Mesenchymal stem cell (in vitro differentiated cells and primary cell): ENCODE data around the gene TIAM1.

Experiments
- DNase-seq: peaks from one replicate; pipeline ENCODE4 v3.0.0-alpha.2; 2013
- H2AFZ ChIP-seq: one replicate; pipeline ENCODE4 v1.6.1; 2013; ENCODE audit warnings: low read depth, mild to moderate bottlenecking, control low read depth, inconsistent platforms, low read length, moderate library complexity
- H2AK5ac ChIP-seq: 2 replicates; pipeline ENCODE4 v1.6.1; 2013; ENCODE audit warnings: low read length, moderate library complexity, mild to moderate bottlenecking, inconsistent platforms; ENCODE audit not compliant: severe bottlenecking
- H2BK120ac ChIP-seq: one replicate; pipeline ENCODE4 v1.6.1; 2013; ENCODE audit warnings: low read depth, mild to moderate bottlenecking, inconsistent platforms, low read length, moderate library complexity
- H2BK12ac ChIP-seq, 2 experiments: one replicate each; pipeline ENCODE4 v1.6.1; 2013; ENCODE audit warnings: inconsistent platforms in 2 of 2, low read length in 2 of 2, mild to moderate bottlenecking in 2 of 2, moderate library complexity in 2 of 2, control low read depth in 1 of 2
- H2BK15ac ChIP-seq: one replicate; pipeline ENCODE4 v1.6.1; 2013; ENCODE audit warnings: mild to moderate bottlenecking, low read depth, inconsistent platforms; ENCODE audit not compliant: poor library complexity, severe bottlenecking
- H2BK5ac ChIP-seq: 2 replicates; pipeline ENCODE4 v1.6.1; 2013; ENCODE audit warnings: low read depth, mild to moderate bottlenecking, low read length, control low read depth, inconsistent platforms; ENCODE audit not compliant: poor library complexity, severe bottlenecking
- H3K14ac ChIP-seq, 2 experiments: one replicate each; pipeline ENCODE4 v1.6.1; 2013; ENCODE audit warnings: inconsistent platforms in 2 of 2, low read length in 2 of 2, control low read depth in 1 of 2, mild to moderate bottlenecking in 1 of 2, moderate library complexity in 1 of 2
- H3K18ac ChIP-seq, 2 experiments: one replicate each; pipeline ENCODE4 v1.6.1; 2013; ENCODE audit warnings: inconsistent platforms in 2 of 2, low read length in 2 of 2, control low read depth in 1 of 2, low read depth in 1 of 2, mild to moderate bottlenecking in 1 of 2
- H3K23ac ChIP-seq, 2 experiments: one replicate each; pipeline ENCODE4 v1.6.1; 2013; ENCODE audit warnings: inconsistent platforms in 2 of 2, low read length in 2 of 2, mild to moderate bottlenecking in 2 of 2, moderate library complexity in 2 of 2, control low read depth in 1 of 2
- H3K27ac ChIP-seq: 2 replicates; pipeline ENCODE4 v1.5.1; 2013; ENCODE audit warnings: mild to moderate bottlenecking, moderate library complexity, low read length, control low read depth, inconsistent platforms; ENCODE audit not compliant: poor library complexity, severe bottlenecking
- H3K27me3 ChIP-seq, 2 experiments: 2 replicates each; pipeline versions ENCODE4 v1.6.1 to v1.7.0; 2013; ENCODE audit warnings: low read length in 2 of 2, mild to moderate bottlenecking in 2 of 2, moderate library complexity in 2 of 2, control low read depth in 1 of 2, inconsistent platforms in 1 of 2; ENCODE audit not compliant: control insufficient read depth in 1 of 2, insufficient read depth in 1 of 2
- H3K36me3 ChIP-seq, 2 experiments: 2 replicates each; pipeline versions ENCODE4 v1.6.1 to v1.7.0; 2013; ENCODE audit warnings: low read length in 2 of 2, control low read depth in 1 of 2, inconsistent platforms in 1 of 2, low read depth in 1 of 2, mild to moderate bottlenecking in 1 of 2; ENCODE audit not compliant: insufficient read depth in 2 of 2, control insufficient read depth in 1 of 2
- H3K4ac ChIP-seq, 2 experiments: one replicate each; pipeline ENCODE4 v1.6.1; 2013; ENCODE audit warnings: inconsistent platforms in 2 of 2, low read length in 2 of 2, mild to moderate bottlenecking in 2 of 2, moderate library complexity in 2 of 2, control low read depth in 1 of 2, low read depth in 1 of 2
- H3K4me1 ChIP-seq: 2 replicates; pipeline ENCODE4 v1.6.1; 2013; ENCODE audit warnings: low read depth, low read length, control low read depth; ENCODE audit not compliant: control insufficient read depth, insufficient read depth
- H3K4me2 ChIP-seq: 2 replicates; pipeline ENCODE4 v1.6.1; 2013; ENCODE audit warnings: low read length, mild to moderate bottlenecking, inconsistent platforms; ENCODE audit not compliant: poor library complexity, severe bottlenecking
- H3K4me3 ChIP-seq, 2 experiments: 2 replicates each; pipeline versions ENCODE4 v1.5.1 to v1.7.0; 2013; ENCODE audit warnings: low read length in 2 of 2, mild to moderate bottlenecking in 2 of 2, control low read depth in 1 of 2, low read depth in 1 of 2; ENCODE audit not compliant: insufficient read depth in 1 of 2
- H3K79me1 ChIP-seq: replicated peaks from 2 replicates; pipeline ENCODE4 v1.6.1; 2013; ENCODE audit warnings: mild to moderate bottlenecking, control low read depth, low read length, inconsistent platforms; ENCODE audit not compliant: poor library complexity, severe bottlenecking
- H3K9ac ChIP-seq: 2 replicates; pipeline ENCODE4 v1.7.0; 2013; ENCODE audit warnings: mild to moderate bottlenecking, low read length, moderate library complexity
- H3K9me3 ChIP-seq: 2 replicates; pipeline ENCODE4 v1.7.0; 2013; ENCODE audit warnings: mild to moderate bottlenecking, low read length; ENCODE audit not compliant: control insufficient read depth
- H4K8ac ChIP-seq: one replicate; pipeline ENCODE4 v1.6.1; 2013; ENCODE audit warnings: inconsistent platforms, mild to moderate bottlenecking, low read length, moderate library complexity
- H4K91ac ChIP-seq: one replicate; pipeline ENCODE4 v1.6.1; 2013; ENCODE audit warnings: mild to moderate bottlenecking, low read length, inconsistent platforms
- WGBS: methylation state at CpG from one replicate; pipeline ENCODE4 v1.1.7; 2013; ENCODE audit warnings: mixed read lengths; 5-methylcytosine and 5-hydroxymethylcytosine counted together

The TIAM1 gene

GRCh38 chr21:31140025-31140424 lies 204.0 kb downstream of the TIAM1 start:
- Histone ChIP-seq H2BK120ac (no peak overlapping the region), H2BK12ac (no peak overlapping the region), H3K9me3 (no peaks in the 10 kb centered on the region), H3K4ac (no peak overlapping the region), H2AFZ (no peak overlapping the region), H3K36me3 (peaks cover 0 to 25% of the 10 kb centered on the region in 2 experiments), H4K8ac (no peak overlapping the region), H3K4me2 (no peak overlapping the region), H2BK15ac (no peak overlapping the region), H3K4me3 (no peak overlapping the region), H2BK5ac (no peak overlapping the region), H3K23ac (no peak overlapping the region), H3K79me1 (peaks cover 1% of the 10 kb centered on the region), H3K9ac (no peak overlapping the region), H3K14ac (no peak overlapping the region), H3K4me1 (peaks cover 17% of the 10 kb centered on the region), H3K27ac (no peak overlapping the region), H3K18ac (no peak overlapping the region), H3K27me3 (no peaks in the 10 kb centered on the region), H2AK5ac (no peak overlapping the region), H4K91ac (no peak overlapping the region)
- DNase-seq: no peak
- no CpG with 5 or more reads among the region's 1 CpG for WGBS

- Histone ChIP-seq H2BK15ac (peak overlapping the region; percentile 36), H3K4me2 (no peak overlapping the region), H3K79me1 (peaks cover 1% of the 10 kb centered on the region), H2BK120ac (no peak overlapping the region), H4K91ac (no peak overlapping the region), H2BK5ac (no peak overlapping the region), H3K4me1 (peaks cover 16% of the 10 kb centered on the region), H3K27ac (no peak overlapping the region), H3K4ac (peak overlapping the region in 1 of 2 experiments; percentile 30), H3K9ac (no peak overlapping the region), H2BK12ac (no peak overlapping the region), H3K4me3 (no peak overlapping the region), H4K8ac (no peak overlapping the region), H2AK5ac (no peak overlapping the region), H3K27me3 (no peaks in the 10 kb centered on the region), H3K36me3 (peaks cover 3 to 39% of the 10 kb centered on the region in 2 experiments), H3K14ac (no peak overlapping the region), H3K18ac (peak overlapping the region in 1 of 2 experiments; percentile 48), H3K9me3 (no peaks in the 10 kb centered on the region), H3K23ac (no peak overlapping the region), H2AFZ (no peak overlapping the region)
- no peak for DNase-seq
- WGBS: no CpG with 5 or more reads among the region's 1 CpG
These were observed 206.1 kb downstream of the TIAM1 start for GRCh38 chr21:31137960-31138359.

- H2AK5ac ChIP-seq: no peak overlapping the region
- H3K27ac ChIP-seq: no peak overlapping the region
- no peak overlapping the region for H2BK5ac ChIP-seq
- H3K79me1 ChIP-seq: peaks cover 1% of the 10 kb centered on the region
- no peak overlapping the region for H2BK120ac ChIP-seq
- H3K23ac ChIP-seq: no peak overlapping the region
- peaks cover 3 to 41% of the 10 kb centered on the region in 2 experiments for H3K36me3 ChIP-seq
- H3K4me3 ChIP-seq: no peak overlapping the region
- peak; percentile 17 for DNase-seq
- no peak overlapping the region for H4K8ac ChIP-seq
- H3K14ac ChIP-seq: no peak overlapping the region
- peaks cover 11% of the 10 kb centered on the region for H3K4me1 ChIP-seq
- no peaks in the 10 kb centered on the region for H3K9me3 ChIP-seq
- no peak overlapping the region for H3K4ac ChIP-seq
- H3K9ac ChIP-seq: no peak overlapping the region
- H2AFZ ChIP-seq: no peak overlapping the region
- peak overlapping the region; percentile 29 for H4K91ac ChIP-seq
- no peak overlapping the region for H2BK12ac ChIP-seq
- H3K18ac ChIP-seq: no peak overlapping the region
- no peak overlapping the region for H3K4me2 ChIP-seq
- 96% methylated on average over 10 of the region's 12 CpGs for WGBS
- H3K27me3 ChIP-seq: no peaks in the 10 kb centered on the region
- H2BK15ac ChIP-seq: peak overlapping the region; percentile 20
These were observed 207.2 kb downstream of the TIAM1 start for GRCh38 chr21:31136891-31137290.

GRCh38 chr21:31135531-31136184 lies 208.4 kb downstream of the TIAM1 start:
- Histone ChIP-seq H3K4me1 (peaks cover 4% of the 10 kb centered on the region), H3K4ac (no peak overlapping the region), H4K91ac (no peak overlapping the region), H2BK12ac (no peak overlapping the region), H2BK120ac (no peak overlapping the region), H3K23ac (no peak overlapping the region), H3K4me3 (no peak overlapping the region), H2BK5ac (no peak overlapping the region), H2AFZ (no peak overlapping the region), H2AK5ac (no peak overlapping the region), H3K79me1 (peaks cover 1% of the 10 kb centered on the region), H3K9ac (no peak overlapping the region), H3K9me3 (no peaks in the 10 kb centered on the region), H3K36me3 (peaks cover 3 to 38% of the 10 kb centered on the region in 2 experiments), H4K8ac (no peak overlapping the region), H3K18ac (no peak overlapping the region), H3K27ac (no peak overlapping the region), H3K14ac (no peak overlapping the region), H2BK15ac (no peak overlapping the region), H3K27me3 (no peaks in the 10 kb centered on the region), H3K4me2 (no peak overlapping the region)
- WGBS: 96% methylated on average over 8 of the region's 12 CpGs
- DNase-seq: no peak
